GM20000 (cell line): ENCODE results near the gene TSPAN4.

Experiments used
- DNase-seq: peaks from one replicate; pipeline ENCODE4 v3.0.0; 2012; ENCODE audit warnings: low spot score
- TF ChIP-seq, protein P1 (sequence below): IDR thresholded peaks from 2 replicates; pipeline ENCODE4 v1.5.1; 2012; ENCODE audit warnings: mild to moderate bottlenecking, control low read depth; ENCODE audit errors: extremely low read depth, missing control alignments

Gene TSPAN4

DNA sequence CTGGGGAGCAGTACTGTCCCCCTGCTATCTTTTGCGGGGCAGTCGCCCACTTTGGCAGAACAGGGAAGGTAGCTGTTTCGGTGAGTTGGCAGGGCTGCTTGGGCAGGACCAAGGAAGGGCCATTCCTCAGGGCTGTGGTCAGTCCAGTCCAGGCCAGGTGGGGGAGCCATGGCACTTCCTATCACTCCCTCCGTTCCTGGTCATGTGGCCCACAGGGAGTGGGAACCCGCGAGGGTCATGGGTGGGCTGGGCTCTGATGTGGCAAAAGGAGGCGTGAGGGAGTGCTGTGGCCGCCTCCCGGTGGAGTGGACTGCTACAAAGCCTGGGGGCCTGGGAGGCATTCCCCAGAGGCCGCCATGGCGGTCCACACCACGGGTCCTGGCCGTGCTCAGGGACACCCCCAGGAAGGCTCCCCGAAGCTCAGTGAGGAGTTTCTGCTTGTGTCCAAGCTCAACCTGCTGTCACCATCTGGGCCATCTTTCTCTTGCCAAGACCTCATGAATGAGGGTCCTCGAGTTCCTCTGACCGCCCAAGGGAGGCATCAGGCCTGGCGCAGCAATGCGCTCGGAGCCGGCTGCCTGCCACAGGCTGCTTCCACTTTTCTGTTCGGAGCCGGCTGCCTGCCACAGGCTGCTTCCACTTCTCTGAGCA lies 56.0 kb downstream of the TSPAN4 start:
- DNase-seq: no peak
- TF ChIP-seq, protein P1, sequence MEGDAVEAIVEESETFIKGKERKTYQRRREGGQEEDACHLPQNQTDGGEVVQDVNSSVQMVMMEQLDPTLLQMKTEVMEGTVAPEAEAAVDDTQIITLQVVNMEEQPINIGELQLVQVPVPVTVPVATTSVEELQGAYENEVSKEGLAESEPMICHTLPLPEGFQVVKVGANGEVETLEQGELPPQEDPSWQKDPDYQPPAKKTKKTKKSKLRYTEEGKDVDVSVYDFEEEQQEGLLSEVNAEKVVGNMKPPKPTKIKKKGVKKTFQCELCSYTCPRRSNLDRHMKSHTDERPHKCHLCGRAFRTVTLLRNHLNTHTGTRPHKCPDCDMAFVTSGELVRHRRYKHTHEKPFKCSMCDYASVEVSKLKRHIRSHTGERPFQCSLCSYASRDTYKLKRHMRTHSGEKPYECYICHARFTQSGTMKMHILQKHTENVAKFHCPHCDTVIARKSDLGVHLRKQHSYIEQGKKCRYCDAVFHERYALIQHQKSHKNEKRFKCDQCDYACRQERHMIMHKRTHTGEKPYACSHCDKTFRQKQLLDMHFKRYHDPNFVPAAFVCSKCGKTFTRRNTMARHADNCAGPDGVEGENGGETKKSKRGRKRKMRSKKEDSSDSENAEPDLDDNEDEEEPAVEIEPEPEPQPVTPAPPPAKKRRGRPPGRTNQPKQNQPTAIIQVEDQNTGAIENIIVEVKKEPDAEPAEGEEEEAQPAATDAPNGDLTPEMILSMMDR: no peak

DNA sequence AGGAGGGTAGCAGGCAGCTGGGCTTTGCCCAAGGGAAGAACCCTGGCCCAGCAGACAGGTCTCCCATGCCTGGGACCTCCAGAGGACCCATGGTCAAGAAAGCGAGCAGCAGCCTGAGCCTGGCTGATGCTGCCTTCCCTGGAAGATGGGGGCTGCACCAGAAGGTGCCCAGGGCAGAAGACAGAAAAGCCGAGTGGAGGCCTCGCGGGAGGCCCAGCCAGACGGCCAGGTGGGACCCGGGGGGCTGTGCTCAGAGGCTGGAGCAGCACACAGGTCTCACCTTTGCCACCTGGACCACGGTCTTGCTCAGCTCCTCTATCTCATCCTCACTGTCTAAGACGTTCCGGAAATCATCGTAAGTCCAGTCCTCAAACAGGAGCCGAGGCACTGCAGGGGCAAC lies 57.1 kb downstream of the TSPAN4 start:
- TF ChIP-seq, protein P1: no peak
- no peak for DNase-seq

DNA sequence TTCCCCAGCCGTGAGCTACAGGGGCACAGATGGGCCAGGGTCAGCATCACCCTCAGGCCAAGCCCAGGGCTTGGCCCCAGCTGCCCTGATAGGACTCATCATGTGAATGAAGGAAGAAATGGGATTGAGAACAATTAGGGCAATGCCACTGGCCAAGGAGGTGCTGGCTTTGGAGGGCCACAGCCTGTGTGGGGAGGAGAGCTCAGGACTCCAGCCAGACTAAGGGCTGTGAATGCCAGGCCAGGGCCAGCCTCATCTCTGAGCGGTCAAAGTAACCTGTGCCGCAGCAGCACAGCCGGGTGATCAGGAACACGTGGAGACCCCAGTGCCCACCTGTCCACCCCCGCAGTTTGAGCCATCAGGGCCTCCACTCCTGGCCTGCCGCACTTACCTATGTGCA lies 57.9 kb downstream of the TSPAN4 start:
- TF ChIP-seq, protein P1: no peak
- no peak for DNase-seq

DNA sequence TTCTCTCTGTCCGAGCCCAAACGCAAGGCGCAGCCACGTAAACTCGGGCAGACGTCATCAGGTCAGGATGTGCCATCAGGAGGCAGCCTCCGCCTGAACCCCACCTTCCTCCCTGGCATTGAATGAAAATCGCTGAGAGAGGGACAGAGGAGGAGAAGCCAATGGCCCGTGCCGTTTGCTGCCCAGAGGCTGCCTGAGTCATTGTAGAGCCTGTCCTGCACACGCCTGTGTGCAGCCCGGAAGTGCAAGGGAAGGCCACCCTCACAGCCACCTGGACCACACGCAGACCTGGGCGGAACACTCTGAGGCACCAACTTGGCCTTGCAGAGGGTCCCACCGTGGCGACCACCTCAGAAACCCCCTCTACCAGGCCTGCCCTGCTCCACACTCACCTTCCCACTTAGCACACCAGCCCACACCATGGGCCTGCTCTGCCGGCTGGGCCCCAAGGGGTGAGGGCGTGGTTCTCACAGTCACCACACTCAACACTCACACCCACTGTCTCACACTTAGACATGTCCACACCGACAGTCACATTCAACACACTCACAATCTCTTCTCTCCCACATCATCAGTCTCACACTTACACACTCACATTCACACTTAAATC lies 58.9 kb downstream of the TSPAN4 start:
- no peak for DNase-seq
- TF ChIP-seq, protein P1: no peak

DNA sequence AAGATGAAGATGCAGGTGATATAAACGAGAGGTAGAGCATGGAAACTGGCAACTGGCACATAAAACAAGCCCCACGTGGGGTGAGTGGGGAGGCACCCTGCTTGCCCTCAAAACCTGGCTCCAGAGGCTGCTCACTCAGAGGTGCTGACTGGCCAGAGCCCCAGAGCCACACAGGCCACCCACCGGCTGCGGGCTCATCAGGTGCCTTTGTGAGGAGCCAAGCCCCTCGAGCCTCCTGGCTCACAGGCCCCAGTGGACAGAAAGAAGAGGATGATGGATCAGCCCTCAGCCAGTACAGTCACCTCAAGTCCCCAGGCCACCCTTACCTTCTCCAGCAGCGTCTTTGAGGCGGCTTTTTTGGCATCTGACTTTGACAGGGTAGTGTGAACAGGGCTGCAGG lies 61.7 kb downstream of the TSPAN4 start:
- DNase-seq: no peak
- TF ChIP-seq, protein P1: no peak

DNA sequence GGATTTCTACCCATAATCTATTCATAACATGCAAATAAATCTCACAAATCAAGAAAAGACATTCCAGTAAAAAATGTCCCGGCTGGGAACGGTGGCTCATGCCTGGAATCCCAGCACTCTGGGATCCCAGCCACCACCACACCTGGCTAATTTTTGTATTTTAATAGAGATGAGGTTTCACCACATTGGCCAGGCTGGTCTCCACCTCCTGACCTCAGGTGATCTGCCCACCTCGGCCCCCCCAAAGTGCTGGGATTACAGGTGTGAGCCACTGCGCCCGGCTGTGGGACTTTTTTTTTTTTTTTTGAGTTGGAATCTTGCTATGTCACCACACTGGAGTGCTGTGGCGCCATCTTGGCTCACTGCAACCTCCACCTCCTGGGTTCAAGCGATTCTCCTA lies 63.3 kb downstream of the TSPAN4 start:
- TF ChIP-seq, protein P1: no peak
- DNase-seq: no peak

DNA sequence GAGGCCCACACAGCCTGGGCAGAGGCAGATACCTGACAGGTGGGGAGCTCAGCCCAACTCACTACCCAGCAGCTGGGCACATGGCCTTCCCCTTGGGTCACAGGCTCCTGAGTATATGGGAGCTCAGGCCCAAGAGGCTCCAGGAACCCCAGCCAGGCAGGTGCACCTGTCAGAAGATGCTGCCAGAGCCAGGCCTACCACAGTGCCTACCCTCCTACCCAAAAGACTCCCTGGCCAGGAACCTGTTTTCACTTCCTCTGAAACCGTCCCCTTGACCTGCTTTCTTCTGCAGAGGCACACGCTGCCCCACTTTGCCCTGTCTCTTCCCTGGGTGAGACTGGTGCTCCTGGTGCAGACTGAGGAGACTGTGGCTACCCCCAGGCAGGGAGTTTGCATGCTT lies 65.0 kb downstream of the TSPAN4 start:
- TF ChIP-seq, protein P1: no peak
- no peak for DNase-seq
